Fibroblast of the aortic adventitia (primary cell): ENCODE measurements around the gene UCP3. TPM values are rescaled to one million over a fixed set of nuclear protein-coding genes. Genes with fewer than 3 reads are reported as not detected.

Experiments
- DNase-seq: peaks from one replicate; pipeline ENCODE4 v3.0.0-alpha.2; 2010; ENCODE audit warnings: low read depth
- H3K4me3 ChIP-seq: 2 replicates; pipeline ENCODE4 v1.5.1; 2011; ENCODE audit warnings: low read depth, mild to moderate bottlenecking, control low read depth, low read length, moderate library complexity
- CTCF ChIP-seq: IDR thresholded peaks from 2 replicates; pipeline ENCODE4 v1.5.1; 2011; ENCODE audit warnings: mild to moderate bottlenecking, low read length, control low read depth, inconsistent platforms; ENCODE audit not compliant: insufficient read depth
- total RNA-seq: library from RNA; depleted of rRNA; stranded (reverse); fragments of >200 nt; gene quantifications from 2 replicates; pipeline ENCODE4 v1.2.3, GENCODE V29; 2012; ENCODE audit warnings: low replicate concordance

Gene UCP3
- total RNA-seq, 1 donor: 0.54 TPM

GRCh38 chr11:73972187-73972586 is 36.7 kb downstream of the UCP3 start:
- DNase-seq: no peak
- TF ChIP-seq CTCF: no peak
- no peak overlapping the region for H3K4me3 ChIP-seq

- TF ChIP-seq CTCF: no peak
- H3K4me3 ChIP-seq: no peak overlapping the region
- DNase-seq: no peak
Observed at GRCh38 chr11:73971175-73971719, 37.6 kb downstream of the UCP3 start.

DNA sequence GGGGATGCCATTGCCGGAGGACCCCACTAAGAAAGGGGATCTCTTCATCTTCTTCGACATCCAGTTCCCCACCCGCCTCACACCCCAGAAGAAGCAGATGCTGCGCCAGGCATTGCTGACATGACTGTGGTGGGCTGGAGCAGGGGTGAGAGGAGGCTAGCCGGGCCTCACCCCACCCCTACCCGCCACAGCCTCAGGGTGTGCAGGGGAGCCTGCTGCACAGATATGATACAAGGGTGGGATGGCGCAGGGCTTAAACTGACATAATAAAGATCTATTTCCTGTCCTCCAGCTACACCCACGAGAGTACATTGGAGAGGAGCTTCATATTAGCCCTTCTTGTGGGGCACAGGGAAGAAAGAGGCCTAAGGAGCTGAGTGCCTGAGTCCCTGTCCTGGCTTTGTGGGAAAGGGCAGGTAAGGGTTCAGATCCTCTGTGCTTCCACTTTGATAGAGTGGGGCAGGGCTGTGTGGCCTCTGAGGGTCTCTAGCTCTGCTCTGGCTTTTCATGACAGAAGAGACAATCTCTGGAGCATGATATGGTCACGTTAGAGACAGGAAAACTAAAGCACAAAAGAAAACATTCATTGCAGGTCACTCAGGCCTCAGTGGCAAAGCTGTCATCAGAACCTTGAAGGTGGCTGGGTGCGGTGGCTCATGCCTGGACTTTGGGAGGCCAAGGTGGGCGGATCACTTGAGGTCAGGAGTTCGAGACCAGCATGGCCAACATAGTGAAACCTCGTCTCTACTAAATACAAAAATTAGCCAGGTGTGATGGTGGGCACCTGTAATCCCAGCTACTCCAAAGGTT is 38.7 kb downstream of the UCP3 start:
- TF ChIP-seq CTCF: no peak
- H3K4me3 ChIP-seq: no peak overlapping the region
- DNase-seq: no peak

GRCh38 chr11:73969091-73969490 is 39.8 kb downstream of the UCP3 start:
- no peak overlapping the region for H3K4me3 ChIP-seq
- no peak for DNase-seq
- TF ChIP-seq CTCF: no peak

- DNase-seq: no peak
- TF ChIP-seq CTCF: no peak
- H3K4me3 ChIP-seq: no peak overlapping the region
Observed at GRCh38 chr11:73968356-73968966, 40.4 kb downstream of the UCP3 start.

DNA sequence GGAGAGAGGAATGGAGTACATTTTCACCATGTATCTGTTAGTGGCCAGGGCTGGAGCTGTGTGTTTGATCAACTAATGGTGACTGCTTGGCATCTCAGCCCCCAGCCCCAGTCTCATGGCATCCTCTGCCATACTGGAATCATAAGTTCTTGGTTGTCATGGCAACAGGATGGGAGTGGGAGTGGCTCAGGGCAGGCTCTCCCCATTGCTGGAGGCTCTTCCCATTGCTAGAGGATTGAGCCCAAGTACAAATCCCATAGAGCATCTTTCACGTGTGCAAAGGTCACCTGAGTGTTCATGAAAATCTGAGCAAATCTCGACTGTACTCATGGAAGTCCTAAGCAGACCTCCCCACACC is 43.1 kb downstream of the UCP3 start:
- DNase-seq: no peak
- no peak overlapping the region for H3K4me3 ChIP-seq
- TF ChIP-seq CTCF: no peak
